ENCODE results near the gene CDK5RAP2. TPM values are rescaled to one million over a fixed set of nuclear protein-coding genes. Genes with fewer than 3 reads are reported as not detected.

The CDK5RAP2 gene
- total RNA-seq, 1 donor from 2014 or later = 33.6 TPM

DNA sequence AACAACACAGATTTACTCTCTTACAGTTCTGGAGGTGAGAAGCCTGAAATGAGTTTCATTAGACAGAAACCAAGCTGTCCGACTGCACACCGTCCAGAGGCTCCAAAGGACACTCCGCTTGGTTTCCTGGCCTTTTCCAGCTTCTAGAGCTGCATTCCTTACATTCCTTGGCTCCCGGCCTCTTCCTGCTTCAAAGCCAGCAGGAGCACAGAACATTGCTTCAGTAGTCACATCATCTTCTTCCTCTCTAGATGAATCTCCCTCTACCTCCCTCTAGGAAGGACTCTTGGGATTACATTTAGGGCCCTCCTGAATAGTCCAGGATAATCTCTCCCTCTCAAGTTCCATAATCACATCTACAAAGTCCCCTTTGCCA is 213.3 kb downstream of the CDK5RAP2 start:
- H3K27ac ChIP-seq = no peak overlapping the region
- H3K36me3 ChIP-seq = no peaks in the 10 kb centered on the region
- intact Hi-C loops (cut with DNase I) = no loop called here
- no peaks in the 10 kb centered on the region for H3K9me3 ChIP-seq
- no peak for DNase-seq (ENCODE audit: low spot score in 2 of 2)
- no peak overlapping the region for H3K4me3 ChIP-seq
- H3K4me1 ChIP-seq = no peaks in the 10 kb centered on the region
- no peak for TF ChIP-seq CTCF (IDR thresholded peaks at IDR 0.05)
- no peaks in the 10 kb centered on the region for H3K27me3 ChIP-seq

DNA sequence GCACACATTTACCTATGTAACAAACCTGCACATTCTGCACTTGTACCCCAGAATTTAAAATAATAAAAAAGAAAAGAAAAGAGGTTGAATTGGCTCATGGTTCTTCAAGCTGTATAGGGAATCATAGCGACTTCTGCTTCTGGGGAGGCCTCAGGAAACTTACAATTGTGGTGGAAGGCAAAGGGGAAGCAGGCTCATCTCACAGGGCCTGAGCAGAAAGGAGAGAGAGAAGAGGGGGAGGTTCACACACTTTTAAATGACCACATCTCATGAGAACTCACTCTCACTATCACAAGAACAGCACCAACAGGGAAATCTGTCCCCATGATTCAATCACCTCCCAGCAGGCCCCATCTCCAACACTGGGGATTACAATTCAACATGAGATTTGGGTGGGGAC is 214.6 kb downstream of the CDK5RAP2 start:
- intact Hi-C loops (cut with DNase I) = no loop called here
- no peak for TF ChIP-seq CTCF (IDR thresholded peaks at IDR 0.05)
- Histone ChIP-seq H3K4me1 (no peaks in the 10 kb centered on the region), H3K4me3 (no peak overlapping the region), H3K27ac (no peak overlapping the region), H3K36me3 (no peaks in the 10 kb centered on the region), H3K9me3 (no peaks in the 10 kb centered on the region), H3K27me3 (no peaks in the 10 kb centered on the region)
- no peak for DNase-seq (ENCODE audit: low spot score in 2 of 2)

- intact Hi-C loops (cut with DNase I) = no loop called here
- Histone ChIP-seq H3K27ac (no peak overlapping the region), H3K36me3 (no peaks in the 10 kb centered on the region), H3K4me1 (no peaks in the 10 kb centered on the region), H3K9me3 (no peaks in the 10 kb centered on the region), H3K4me3 (no peak overlapping the region), H3K27me3 (no peaks in the 10 kb centered on the region)
- DNase-seq (ENCODE audit: low spot score in 2 of 2) = no peak
- TF ChIP-seq CTCF (IDR thresholded peaks at IDR 0.05) = no peak
Measured at GRCh38 chr9:120363697-120364096, 216.3 kb downstream of the CDK5RAP2 start.

GRCh38 chr9:120362446-120362845 is 217.5 kb downstream of the CDK5RAP2 start:
- Histone ChIP-seq H3K4me1 (no peaks in the 10 kb centered on the region), H3K9me3 (no peaks in the 10 kb centered on the region), H3K36me3 (no peaks in the 10 kb centered on the region), H3K4me3 (no peak overlapping the region), H3K27me3 (no peaks in the 10 kb centered on the region), H3K27ac (no peak overlapping the region)
- intact Hi-C loops (cut with DNase I) = no loop called here
- DNase-seq (ENCODE audit: low spot score in 2 of 2) = no peak
- no peak for TF ChIP-seq CTCF (IDR thresholded peaks at IDR 0.05)

- no peak for TF ChIP-seq CTCF (IDR thresholded peaks at IDR 0.05)
- H3K27ac ChIP-seq = no peak overlapping the region
Measured at GRCh38 chr9:120361551-120361950, 218.4 kb downstream of the CDK5RAP2 start.

GRCh38 chr9:120360510-120360909 is 219.5 kb downstream of the CDK5RAP2 start:
- TF ChIP-seq CTCF (IDR thresholded peaks at IDR 0.05) = no peak
- intact Hi-C loops (cut with DNase I) = no loop called here
- H3K4me3 ChIP-seq = no peak overlapping the region
- no peak overlapping the region for H3K27ac ChIP-seq
- H3K27me3 ChIP-seq = no peaks in the 10 kb centered on the region
- H3K4me1 ChIP-seq = no peaks in the 10 kb centered on the region
- H3K36me3 ChIP-seq = no peaks in the 10 kb centered on the region
- no peak for DNase-seq (ENCODE audit: low spot score in 2 of 2)
- H3K9me3 ChIP-seq = no peaks in the 10 kb centered on the region

More at GRCh38 chr9:120361551-120361950, 218.4 kb downstream of the CDK5RAP2 start:
- no peaks in the 10 kb centered on the region for H3K4me1 ChIP-seq
- H3K27me3 ChIP-seq = no peaks in the 10 kb centered on the region
- H3K4me3 ChIP-seq = no peak overlapping the region
- no peaks in the 10 kb centered on the region for H3K36me3 ChIP-seq
- H3K9me3 ChIP-seq = no peaks in the 10 kb centered on the region
- no peak for DNase-seq (ENCODE audit: low spot score in 2 of 2)
- intact Hi-C loops (cut with DNase I) = no loop called here

Data from ascending aorta (tissue), 2 donors.